Measurements from ENCODE around the gene LRRK1. TPM values are rescaled to one million over a fixed set of nuclear protein-coding genes. Genes with fewer than 3 reads are reported as not detected.

The LRRK1 gene
- total RNA-seq, 1 donor from 2014 or later: 105 TPM

GRCh38 chr15:101101676-101102075, 182.5 kb downstream of the LRRK1 start:
- TF ChIP-seq CTCF (IDR thresholded peaks at IDR 0.05): no peak
- no peak overlapping the region for H3K27ac ChIP-seq
- intact Hi-C loops (cut with DNase I): no loop called here
- no peak for DNase-seq (ENCODE audit: low spot score in 2 of 2)
- H3K36me3 ChIP-seq: no peaks in the 10 kb centered on the region
- H3K4me3 ChIP-seq: no peak overlapping the region
- H3K4me1 ChIP-seq: no peaks in the 10 kb centered on the region
- no peaks in the 10 kb centered on the region for H3K27me3 ChIP-seq
- H3K9me3 ChIP-seq: no peaks in the 10 kb centered on the region

GRCh38 chr15:101102746-101103145, 183.6 kb downstream of the LRRK1 start:
- DNase-seq (ENCODE audit: low spot score in 2 of 2): no peak
- no peak for TF ChIP-seq CTCF (IDR thresholded peaks at IDR 0.05)
- no peak overlapping the region for H3K27ac ChIP-seq
- H3K4me1 ChIP-seq: no peaks in the 10 kb centered on the region
- intact Hi-C loops (cut with DNase I): no loop called here
- no peaks in the 10 kb centered on the region for H3K36me3 ChIP-seq
- H3K4me3 ChIP-seq: no peak overlapping the region
- H3K9me3 ChIP-seq: no peaks in the 10 kb centered on the region
- H3K27me3 ChIP-seq: no peaks in the 10 kb centered on the region

DNA sequence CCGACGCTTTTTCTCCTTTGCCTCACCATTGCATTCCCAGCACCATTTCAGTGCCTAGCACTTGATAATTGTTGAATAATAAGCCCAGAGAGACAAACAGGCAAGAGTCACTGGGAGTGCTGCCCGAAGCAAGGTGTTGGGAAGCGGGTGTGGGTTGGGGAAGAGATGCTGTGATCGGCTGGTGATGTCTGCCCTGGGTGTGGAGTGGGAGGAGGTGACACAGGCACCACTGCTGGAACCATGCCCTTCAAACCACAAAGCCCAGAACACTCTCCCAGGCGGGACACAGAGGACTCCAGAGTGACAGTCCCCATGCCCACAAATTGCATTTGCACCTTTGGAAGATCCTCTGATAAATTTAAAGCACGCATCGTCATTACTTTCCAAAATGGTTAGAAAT, 184.4 kb downstream of the LRRK1 start:
- H3K9me3 ChIP-seq: no peaks in the 10 kb centered on the region
- no peaks in the 10 kb centered on the region for H3K27me3 ChIP-seq
- H3K27ac ChIP-seq: no peak overlapping the region
- intact Hi-C loops (cut with DNase I): no loop called here
- no peaks in the 10 kb centered on the region for H3K4me1 ChIP-seq
- DNase-seq (ENCODE audit: low spot score in 2 of 2): no peak
- H3K36me3 ChIP-seq: no peaks in the 10 kb centered on the region
- TF ChIP-seq CTCF (IDR thresholded peaks at IDR 0.05): no peak
- H3K4me3 ChIP-seq: no peak overlapping the region

DNA sequence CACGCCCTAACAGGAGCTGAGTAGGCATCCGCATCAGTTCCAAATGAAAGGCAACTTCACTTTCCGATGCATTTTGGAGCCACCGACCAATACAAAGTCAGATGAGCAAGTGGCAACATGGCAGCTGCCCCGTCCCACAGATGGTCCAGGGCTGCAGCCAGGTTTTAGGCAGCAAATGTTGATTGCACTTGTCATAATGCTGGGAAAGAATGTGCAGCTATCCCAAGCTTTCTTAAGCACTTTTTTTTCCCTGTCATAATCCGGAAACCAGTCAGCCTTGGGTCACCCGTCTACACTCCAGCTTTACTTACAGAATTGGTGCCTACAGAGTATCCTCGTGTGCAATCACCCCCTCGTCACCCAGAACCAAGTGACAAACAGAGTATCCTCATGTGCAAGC, 185.0 kb downstream of the LRRK1 start:
- Histone ChIP-seq H3K27me3 (no peaks in the 10 kb centered on the region), H3K4me3 (no peak overlapping the region), H3K36me3 (no peaks in the 10 kb centered on the region), H3K9me3 (no peaks in the 10 kb centered on the region), H3K27ac (no peak overlapping the region), H3K4me1 (no peaks in the 10 kb centered on the region)
- TF ChIP-seq CTCF (IDR thresholded peaks at IDR 0.05): no peak
- no peak for DNase-seq (ENCODE audit: low spot score in 2 of 2)
- intact Hi-C loops (cut with DNase I): no loop called here

DNA sequence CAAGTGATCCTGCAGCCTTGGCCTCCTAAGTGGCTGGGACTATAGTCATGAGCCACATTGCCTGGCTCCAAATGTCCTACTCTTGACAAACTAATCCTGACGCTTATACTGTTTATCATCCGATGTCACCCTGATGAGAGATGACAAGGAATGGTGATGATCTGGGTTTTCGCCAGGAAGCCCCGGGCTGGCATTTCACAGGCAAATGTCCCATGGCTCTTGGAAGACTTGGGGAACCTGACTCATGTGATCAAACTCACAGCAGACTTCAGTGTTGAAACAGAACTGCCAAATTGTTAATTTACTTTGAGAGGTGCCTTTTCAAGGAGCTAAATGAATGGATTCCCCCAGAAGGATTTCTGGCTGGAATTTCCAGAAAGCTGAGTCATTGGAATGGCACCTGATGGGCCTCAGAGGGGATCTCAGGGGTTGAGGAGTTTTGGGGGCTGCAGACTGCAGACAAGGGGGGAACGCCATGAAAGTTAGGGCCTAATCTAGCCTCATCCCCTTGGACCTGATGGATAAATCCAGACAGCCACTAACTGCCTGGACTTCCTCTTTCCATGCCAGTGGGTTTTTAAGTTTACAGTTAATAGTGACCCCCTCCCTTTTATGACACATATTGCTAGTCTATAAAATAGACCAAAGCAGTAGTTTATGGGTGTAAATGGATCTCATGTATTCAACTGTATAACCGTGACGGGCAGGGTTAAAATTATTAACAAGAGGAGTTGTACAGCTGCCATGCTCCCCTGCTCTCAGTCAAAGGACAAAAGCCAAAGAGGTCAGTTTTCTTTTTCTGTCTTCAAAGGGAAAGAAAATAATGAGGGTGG, 186.1 kb downstream of the LRRK1 start:
- Histone ChIP-seq H3K9me3 (no peaks in the 10 kb centered on the region), H3K36me3 (no peaks in the 10 kb centered on the region), H3K4me3 (no peak overlapping the region), H3K4me1 (no peaks in the 10 kb centered on the region), H3K27ac (no peak overlapping the region), H3K27me3 (no peaks in the 10 kb centered on the region)
- no peak for DNase-seq (ENCODE audit: low spot score in 2 of 2)
- TF ChIP-seq CTCF (IDR thresholded peaks at IDR 0.05): no peak
- intact Hi-C loops (cut with DNase I): no loop called here
